NCI-H2227 treated with DMSO at 0.1 percent for 48 hours (cell line): Measurements from ENCODE around the gene SPAG5.

ENCODE experiments used
- DNase-seq: peaks from one replicate; lab custom pipeline; 2025; lab: John Stamatoyannopoulos, UW

SPAG5 gene

GRCh38 chr17:28541439-28541838 lies 57.4 kb downstream of the SPAG5 start:
- DNase-seq = no peak

GRCh38 chr17:28540231-28540630 lies 58.6 kb downstream of the SPAG5 start:
- no peak for DNase-seq

DNA sequence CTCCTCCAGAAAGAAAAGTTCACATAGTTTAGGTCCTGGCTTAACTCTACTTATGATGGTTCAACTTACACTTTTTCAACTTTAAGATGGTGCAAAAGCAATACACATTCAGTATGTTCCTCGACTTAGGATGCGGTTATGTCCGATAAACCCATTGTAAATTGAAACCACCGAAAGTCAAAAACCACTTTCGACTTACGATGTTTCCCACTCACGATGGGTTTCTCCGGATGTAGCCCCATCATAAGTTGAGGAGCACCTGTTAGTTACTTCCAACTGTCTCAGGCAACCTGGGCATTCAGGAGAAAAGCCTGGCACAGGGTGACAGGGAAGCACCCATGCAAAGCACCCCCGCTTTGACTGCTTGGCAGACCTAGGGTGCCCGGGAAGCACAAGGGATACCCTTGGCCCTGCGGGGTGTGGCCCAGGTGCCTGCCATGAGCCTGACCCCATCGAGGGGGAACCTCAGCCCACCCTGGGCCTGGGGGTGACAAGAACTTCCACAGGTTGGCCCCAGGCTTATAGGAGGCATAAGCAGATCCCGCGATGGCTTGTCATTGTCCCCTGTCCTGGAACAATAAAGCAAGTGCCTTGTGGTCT lies 60.4 kb downstream of the SPAG5 start:
- DNase-seq = no peak

- no peak for DNase-seq
These were observed 61.6 kb downstream of the SPAG5 start for GRCh38 chr17:28537219-28537610.

- DNase-seq = no peak
These were observed 62.1 kb downstream of the SPAG5 start for GRCh38 chr17:28536532-28537218.

GRCh38 chr17:28534740-28535375 lies 64.0 kb downstream of the SPAG5 start:
- DNase-seq = no peak

DNA sequence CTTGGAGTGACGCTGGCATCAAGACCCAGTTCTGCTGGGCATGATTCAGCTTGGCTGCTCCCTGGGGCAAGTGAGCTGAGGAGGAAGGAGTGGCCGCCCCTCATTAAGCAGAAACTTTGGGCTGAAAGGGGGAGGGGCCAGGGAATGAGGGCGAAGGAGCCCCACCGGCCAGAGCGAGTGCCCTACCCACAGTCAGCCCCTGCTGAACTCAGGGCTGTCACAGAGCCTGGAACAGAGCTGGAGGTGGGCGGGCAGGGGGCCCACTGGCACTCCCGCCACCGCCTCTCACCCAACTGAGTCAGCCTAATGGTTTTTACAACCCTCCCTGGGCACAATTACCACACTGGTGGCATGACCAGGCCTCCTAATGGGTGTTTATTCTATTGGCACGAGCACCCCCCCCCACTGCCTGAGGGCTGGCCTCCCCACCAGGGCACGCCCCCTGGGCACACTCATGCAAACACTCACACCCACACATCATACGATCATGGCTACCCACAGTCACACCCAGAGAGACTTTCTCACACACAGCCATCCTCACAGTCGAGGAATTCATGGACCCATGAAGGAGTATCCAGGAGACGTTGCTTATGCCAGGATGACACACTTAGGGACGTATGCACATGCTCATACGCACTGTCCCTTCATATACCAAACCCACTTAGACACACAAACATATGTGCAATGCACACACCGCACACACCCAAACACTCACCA lies 65.6 kb downstream of the SPAG5 start:
- no peak for DNase-seq

DNA sequence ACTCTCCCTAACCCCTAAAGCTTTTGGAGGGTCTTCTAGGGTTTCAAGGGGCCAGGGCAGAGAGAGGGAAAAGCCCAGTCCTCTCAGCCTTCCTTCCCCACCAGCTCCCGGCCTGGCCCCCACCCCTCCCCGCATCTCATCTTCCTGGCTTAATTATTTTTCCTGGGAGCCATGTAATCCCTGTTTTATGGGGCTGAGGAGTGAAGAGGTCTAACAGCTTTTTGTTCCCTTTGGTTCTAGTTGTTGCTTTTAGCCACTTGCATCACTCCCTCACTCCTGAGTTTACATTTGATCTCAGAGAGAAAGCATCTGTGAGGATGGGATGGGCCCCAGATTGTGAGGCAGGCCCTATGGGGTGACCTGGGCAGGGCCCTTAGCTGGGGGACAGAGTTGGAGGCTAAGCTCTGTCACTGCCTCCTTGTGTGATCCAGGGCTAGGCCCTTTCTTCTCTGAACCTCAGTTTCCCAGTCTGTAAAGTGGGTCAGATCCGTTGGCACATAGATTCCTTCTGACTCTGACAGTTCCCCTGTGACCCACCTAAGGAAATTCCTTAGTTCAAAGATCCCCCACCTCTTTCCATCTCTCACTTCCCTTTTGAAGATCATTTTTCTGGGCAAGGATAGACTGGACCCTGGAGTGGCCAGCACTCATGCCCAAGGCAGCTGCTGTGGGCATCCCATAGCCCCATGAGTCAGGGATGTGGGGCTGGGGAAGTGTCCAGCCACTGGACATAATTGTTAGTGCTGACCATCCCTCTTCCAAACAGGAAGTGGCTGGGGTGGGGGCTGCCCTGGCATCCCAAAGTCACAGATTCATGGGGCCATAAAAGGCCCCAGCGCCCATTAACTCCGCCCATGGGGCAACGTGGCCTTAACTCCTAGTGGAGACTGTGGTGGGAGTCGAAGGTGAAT lies 66.5 kb downstream of the SPAG5 start:
- no peak for DNase-seq

DNA sequence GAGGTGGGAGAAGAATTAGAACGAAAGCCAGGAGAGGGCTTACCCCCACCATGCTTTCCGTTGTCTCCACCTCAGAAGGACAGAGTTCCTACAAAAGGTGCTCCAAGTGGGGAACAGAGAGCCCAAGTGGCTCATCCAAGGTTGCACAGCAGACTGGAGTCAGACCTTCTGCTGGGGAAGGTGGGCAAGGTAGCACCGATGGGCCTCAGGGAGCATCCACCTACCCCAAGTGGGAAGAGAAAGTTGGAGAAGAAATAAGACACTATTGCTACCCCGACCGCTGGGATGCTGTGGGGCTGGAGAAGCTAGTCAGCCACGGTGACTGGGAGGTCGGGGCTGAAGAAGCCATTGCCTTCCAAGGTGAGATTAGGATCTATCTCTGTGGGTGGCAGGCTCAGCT lies 67.9 kb downstream of the SPAG5 start:
- DNase-seq = no peak

- no peak for DNase-seq
These were observed 68.6 kb downstream of the SPAG5 start for GRCh38 chr17:28530250-28530649.

DNA sequence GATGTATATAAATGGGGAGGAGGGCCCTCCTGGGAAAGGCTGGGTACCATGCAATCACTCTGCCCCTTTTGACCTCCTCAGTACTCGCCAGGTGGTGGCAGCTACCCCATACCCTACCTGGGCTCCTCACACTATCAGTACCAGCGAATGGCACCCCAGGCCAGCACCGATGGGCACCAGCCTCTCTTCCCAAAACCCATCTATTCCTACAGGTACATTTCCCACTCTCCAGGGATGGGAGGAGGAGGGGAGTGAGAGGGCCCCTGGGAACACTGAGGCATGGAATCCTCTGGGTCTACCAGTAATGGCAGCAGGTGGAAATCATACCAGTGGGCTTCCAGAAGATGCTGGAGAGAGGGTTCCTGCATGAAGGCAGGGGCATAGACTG lies 69.8 kb downstream of the SPAG5 start:
- no peak for DNase-seq

DNA sequence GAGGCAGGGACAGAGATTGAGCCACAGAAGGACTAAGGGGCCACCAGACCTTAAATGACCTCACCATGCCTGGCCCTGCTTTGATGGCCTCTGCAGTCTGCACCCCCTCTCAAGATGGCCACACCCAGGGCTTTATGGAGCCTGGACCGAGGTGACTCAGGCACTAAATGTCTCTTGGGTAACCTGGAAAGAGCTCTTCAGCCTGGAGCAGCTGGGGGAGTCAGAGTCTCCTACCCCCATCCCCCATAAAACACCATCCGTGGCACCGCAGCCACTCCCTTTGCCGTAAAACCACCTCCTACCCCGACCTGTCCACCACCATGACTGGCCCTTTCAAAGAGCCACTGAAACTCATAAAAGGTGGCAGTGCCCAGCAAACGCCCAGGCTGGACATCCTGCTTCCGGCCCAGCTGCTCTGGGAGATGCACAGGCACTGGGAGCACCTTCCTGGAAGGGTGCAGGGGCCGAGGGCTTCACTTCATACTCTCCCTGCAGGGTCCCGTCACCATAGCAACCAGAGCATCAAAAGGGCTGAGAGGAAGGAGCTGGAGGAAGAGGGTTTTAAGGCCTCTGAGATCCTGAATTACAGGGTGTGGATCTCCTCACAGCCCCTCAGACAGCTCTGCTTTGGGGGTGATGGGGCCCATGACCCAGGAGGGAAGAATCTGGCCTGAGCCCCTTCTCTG lies 70.4 kb downstream of the SPAG5 start:
- no peak for DNase-seq

DNA sequence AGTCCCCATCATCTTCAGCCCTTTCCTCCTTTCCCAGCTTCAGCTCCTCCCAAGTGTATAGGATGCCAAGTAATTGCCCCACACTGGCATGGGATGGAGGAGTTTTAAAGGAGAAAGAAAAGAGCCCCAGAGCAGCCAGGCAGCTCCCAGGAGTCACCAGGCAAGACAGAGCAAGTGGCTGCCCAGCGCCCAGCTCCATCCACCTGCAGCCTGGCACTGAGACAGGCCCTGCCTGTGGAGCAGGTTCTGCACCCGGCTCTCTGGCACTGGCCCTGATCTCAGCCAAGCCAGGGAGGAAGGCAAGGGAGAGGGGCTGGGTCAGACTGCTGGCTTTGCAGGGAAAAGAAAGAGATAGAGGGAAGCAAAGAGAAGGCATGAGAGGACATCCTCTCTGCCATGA lies 71.0 kb downstream of the SPAG5 start:
- DNase-seq = no peak
